Measurements from ENCODE around the gene PSME3.

The PSME3 gene

GRCh38 chr17:42818379-42818778 is 14.8 kb upstream of the PSME3 start:
- DNase-seq: peak; percentile 49

- peak; percentile 47 for DNase-seq
Observed at GRCh38 chr17:42819939-42820535, 13.2 kb upstream of the PSME3 start.

- DNase-seq: no peak
Observed at GRCh38 chr17:42821176-42821575, 12.0 kb upstream of the PSME3 start.

- no peak for DNase-seq
Observed at GRCh38 chr17:42827472-42827871, 5.7 kb upstream of the PSME3 start.

GRCh38 chr17:42830971-42831370 is 2.2 kb upstream of the PSME3 start:
- DNase-seq: no peak

GRCh38 chr17:42832213-42832933 is 824 bp upstream of the PSME3 start:
- DNase-seq: no peak

GRCh38 chr17:42833767-42834422 is 698 bp downstream of the PSME3 start:
- DNase-seq: peak; percentile 4

- DNase-seq: no peak
Observed at GRCh38 chr17:42835732-42836131, 2.5 kb downstream of the PSME3 start.

- DNase-seq: no peak
Observed at GRCh38 chr17:42841975-42842685, 8.9 kb downstream of the PSME3 start.

- peak; percentile 65 for DNase-seq
Observed at GRCh38 chr17:42843358-42843934, 10.2 kb downstream of the PSME3 start.

- DNase-seq: no peak
Observed at GRCh38 chr17:42844271-42844670, 11.1 kb downstream of the PSME3 start, which contains the start of gene AOC2. Gene AOC2, plus strand, starts transcription at chr17:42844580. Its CDS starts 47 bp downstream, at chr17:42844627.

GRCh38 chr17:42844761-42845555 is 11.8 kb downstream of the PSME3 start:
- DNase-seq: no peak

GRCh38 chr17:42845556-42845917 is 12.3 kb downstream of the PSME3 start:
- DNase-seq: no peak

- DNase-seq: no peak
Observed at GRCh38 chr17:42845918-42846593, 12.9 kb downstream of the PSME3 start.

GRCh38 chr17:42846594-42847280 is 13.5 kb downstream of the PSME3 start:
- peak; percentile 13 for DNase-seq

- DNase-seq: no peak
Observed at GRCh38 chr17:42848093-42848492, 14.9 kb downstream of the PSME3 start.

GRCh38 chr17:42849031-42849430 is 15.8 kb downstream of the PSME3 start:
- DNase-seq: no peak

- DNase-seq: peak; percentile 5
Observed at GRCh38 chr17:42849451-42850181, 16.4 kb downstream of the PSME3 start.

- DNase-seq: peak; percentile 9
Observed at GRCh38 chr17:42850954-42851353, 17.8 kb downstream of the PSME3 start, which contains the start of gene AOC3. Gene AOC3, plus strand, starts transcription at chr17:42851199. Its CDS starts 145 bp downstream, at chr17:42851344.

Data from fibroblast of upper back skin (primary cell).